ENCODE results near the gene FAM193A. TPM values are rescaled to one million over a fixed set of nuclear protein-coding genes. Genes with fewer than 3 reads are reported as not detected.

The FAM193A gene
- total RNA-seq, 1 donor from 2014 or later: 26.1 TPM

- no peaks in the 10 kb centered on the region for H3K36me3 ChIP-seq
- H3K4me3 ChIP-seq: no peak overlapping the region
- H3K4me1 ChIP-seq: no peaks in the 10 kb centered on the region
- no peak overlapping the region for H3K27ac ChIP-seq
- no peaks in the 10 kb centered on the region for H3K9me3 ChIP-seq
- H3K27me3 ChIP-seq (ENCODE audit: low read depth): no peaks in the 10 kb centered on the region
- no peak for TF ChIP-seq CTCF (IDR thresholded peaks at IDR 0.05)
- intact Hi-C loops (cut with DNase I): no loop called here
- ATAC-seq (no peak), DNase-seq (no peak)
These were observed 83.0 kb downstream of the FAM193A start for GRCh38 chr4:2619459-2619858.

DNA sequence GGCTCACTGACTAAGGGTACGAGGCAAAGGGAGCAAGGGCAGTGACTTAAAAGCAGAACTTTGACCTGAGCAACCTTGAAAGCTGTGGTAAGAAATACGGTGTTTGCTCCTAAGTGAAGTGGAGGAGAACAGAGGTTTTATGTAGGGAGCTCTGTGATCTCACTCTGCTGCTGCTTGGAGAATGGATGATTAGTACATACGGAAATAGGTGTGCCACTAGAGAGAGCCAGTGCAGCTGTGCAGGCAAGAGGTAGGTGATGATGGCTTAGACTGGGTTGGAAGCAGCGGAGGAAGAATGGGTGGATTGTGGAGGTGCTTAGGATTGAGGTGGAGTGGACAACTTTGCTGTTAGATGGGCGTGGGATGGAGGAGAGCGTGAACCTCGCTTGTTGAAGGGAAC is 85.0 kb downstream of the FAM193A start:
- H3K4me1 ChIP-seq: no peaks in the 10 kb centered on the region
- DNase-seq: no peak
- H3K9me3 ChIP-seq: no peaks in the 10 kb centered on the region
- H3K27me3 ChIP-seq (ENCODE audit: low read depth): no peaks in the 10 kb centered on the region
- H3K4me3 ChIP-seq: no peak overlapping the region
- H3K36me3 ChIP-seq: peaks cover 15% of the 10 kb centered on the region
- no peak for TF ChIP-seq CTCF (IDR thresholded peaks at IDR 0.05)
- intact Hi-C loops (cut with DNase I): no loop called here
- no peak for ATAC-seq
- H3K27ac ChIP-seq: no peak overlapping the region

DNA sequence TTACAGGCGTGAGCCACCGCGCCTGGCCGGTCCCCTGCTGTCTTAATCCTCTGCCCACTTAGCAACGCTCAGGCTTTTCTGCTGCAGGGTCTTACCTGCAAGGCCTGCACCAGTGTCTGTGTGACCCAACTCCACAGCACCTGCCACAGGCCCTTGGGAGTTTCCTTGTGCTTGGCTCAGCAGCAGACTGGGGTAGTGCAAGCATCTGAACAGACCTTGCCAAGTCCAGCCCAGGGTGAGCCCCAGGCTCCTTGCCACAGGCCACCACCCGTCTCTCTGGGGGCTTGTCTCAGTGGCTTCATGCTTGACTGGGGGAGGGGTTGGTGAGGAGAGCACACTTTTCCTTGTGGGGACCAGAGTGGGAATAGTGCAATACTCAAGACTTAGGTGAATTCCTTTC is 87.0 kb downstream of the FAM193A start:
- no peaks in the 10 kb centered on the region for H3K9me3 ChIP-seq
- intact Hi-C loops (cut with DNase I): no loop called here
- ATAC-seq (peak in 1 of 2 donors; percentile 9), DNase-seq (no peak)
- H3K27me3 ChIP-seq (ENCODE audit: low read depth): no peaks in the 10 kb centered on the region
- H3K27ac ChIP-seq: no peak overlapping the region
- H3K4me3 ChIP-seq: no peak overlapping the region
- H3K36me3 ChIP-seq: peaks cover 35% of the 10 kb centered on the region
- H3K4me1 ChIP-seq: no peaks in the 10 kb centered on the region
- no peak for TF ChIP-seq CTCF (IDR thresholded peaks at IDR 0.05)

DNA sequence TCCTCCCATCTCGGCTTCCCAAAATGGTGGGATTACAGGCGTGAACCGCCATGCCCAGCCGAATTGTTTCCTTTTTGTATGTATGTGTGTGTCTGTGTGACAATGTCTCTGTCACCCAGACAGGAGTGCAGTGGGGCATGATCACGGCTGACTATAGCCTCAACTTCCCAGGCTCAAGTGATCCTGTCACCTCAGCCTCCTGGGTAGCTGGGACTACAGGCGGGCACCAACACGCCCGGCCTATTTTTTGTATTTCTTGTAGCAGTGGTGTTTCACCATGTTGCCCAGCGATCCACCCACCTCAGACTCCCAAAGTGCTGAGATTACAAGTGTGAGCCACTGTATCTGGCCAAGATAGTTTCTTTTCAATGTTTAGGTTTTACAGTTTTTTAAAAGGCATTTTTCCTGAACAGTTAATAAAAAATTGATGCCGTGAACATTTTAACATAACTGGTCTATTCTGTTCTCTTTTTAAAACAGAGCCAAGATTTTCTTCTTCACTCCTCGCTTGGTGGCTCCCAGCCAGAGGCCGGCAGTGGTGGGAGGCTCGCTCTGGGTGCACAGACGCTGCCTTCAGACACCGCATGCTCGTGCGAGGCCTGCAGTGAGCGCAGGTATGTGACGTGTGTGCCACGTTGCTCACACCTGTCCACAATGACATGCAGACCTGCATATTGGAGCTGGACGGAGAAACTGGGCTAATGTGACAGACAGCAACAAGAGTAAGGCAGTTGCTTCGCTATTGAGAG is 88.5 kb downstream of the FAM193A start:
- H3K36me3 ChIP-seq: peaks cover 50% of the 10 kb centered on the region
- intact Hi-C loops (cut with DNase I): no loop called here
- H3K9me3 ChIP-seq: no peaks in the 10 kb centered on the region
- no peak overlapping the region for H3K27ac ChIP-seq
- no peak overlapping the region for H3K4me3 ChIP-seq
- ATAC-seq (no peak), DNase-seq (no peak)
- no peaks in the 10 kb centered on the region for H3K4me1 ChIP-seq
- no peak for TF ChIP-seq CTCF (IDR thresholded peaks at IDR 0.05)
- H3K27me3 ChIP-seq (ENCODE audit: low read depth): no peaks in the 10 kb centered on the region

DNA sequence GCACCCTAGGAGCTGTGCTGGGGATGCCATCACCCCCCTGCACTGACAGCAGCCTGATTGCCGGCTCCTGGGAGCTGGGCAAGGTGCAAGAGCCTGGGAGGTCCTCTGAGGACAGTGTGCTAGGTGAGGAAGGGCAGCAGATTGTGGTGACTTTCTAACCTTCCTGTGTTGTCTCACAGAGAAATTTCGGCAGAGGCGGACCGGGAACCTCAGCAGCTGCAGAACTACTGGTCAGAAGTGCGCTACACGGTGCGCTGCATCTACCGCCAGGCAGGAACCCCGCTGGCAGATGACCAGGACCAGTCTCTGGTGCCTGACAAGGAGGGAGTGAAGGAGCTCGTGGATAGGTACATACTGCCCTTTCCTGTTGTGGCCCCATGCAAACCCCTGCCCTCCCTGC is 89.8 kb downstream of the FAM193A start:
- no peaks in the 10 kb centered on the region for H3K9me3 ChIP-seq
- peaks cover 62% of the 10 kb centered on the region for H3K36me3 ChIP-seq
- H3K4me1 ChIP-seq: no peaks in the 10 kb centered on the region
- no peak for ATAC-seq
- no peaks in the 10 kb centered on the region for H3K27me3 ChIP-seq (ENCODE audit: low read depth)
- H3K4me3 ChIP-seq: no peak overlapping the region
- DNase-seq: no peak
- H3K27ac ChIP-seq: no peak overlapping the region
- no peak for TF ChIP-seq CTCF (IDR thresholded peaks at IDR 0.05)
- intact Hi-C loops (cut with DNase I): no loop called here
